Loucy (cell line): Measurements from ENCODE around the gene G6PD.

Experiments
- H2AFZ ChIP-seq: fragments of 200-600 bp; sonication (generic); 2 replicates; pipeline ENCODE4 v1.6.0; 2016; ENCODE audit warnings: antibody characterized with exemption, mild to moderate bottlenecking, low read length, moderate library complexity
- H3F3A ChIP-seq: fragments of 200-600 bp; 2 replicates; pipeline ENCODE4 v1.6.0; 2016; ENCODE audit warnings: antibody characterized with exemption, low read depth, mild to moderate bottlenecking
- H3K27me3 ChIP-seq: fragments of 200-600 bp; sonication (generic); 2 replicates; pipeline ENCODE4 v1.6.1; 2014; ENCODE audit warnings: low read length, mild to moderate bottlenecking; ENCODE audit not compliant: insufficient read depth, poor library complexity, severe bottlenecking
- H3K36me3 ChIP-seq: fragments of 200-600 bp; sonication (generic); 2 replicates; pipeline ENCODE4 v1.6.1; 2016; ENCODE audit warnings: low read length; ENCODE audit not compliant: insufficient read depth
- H3K4me1 ChIP-seq: fragments of 200-600 bp; sonication (generic); 2 replicates; pipeline ENCODE4 v1.5.1; 2014; ENCODE audit warnings: low read length, mild to moderate bottlenecking; ENCODE audit not compliant: insufficient read depth, poor library complexity, severe bottlenecking
- H3K4me2 ChIP-seq: fragments of 200-600 bp; sonication (generic); 2 replicates; pipeline ENCODE4 v1.6.0; 2014; ENCODE audit warnings: antibody characterized with exemption, low read length, low read depth, mild to moderate bottlenecking; ENCODE audit not compliant: poor library complexity, severe bottlenecking
- H3K4me3 ChIP-seq: fragments of 200-600 bp; sonication (generic); 2 replicates; pipeline ENCODE4 v1.5.1; 2014; ENCODE audit warnings: low read length, mild to moderate bottlenecking, mixed read lengths; ENCODE audit not compliant: poor library complexity, severe bottlenecking
- H3K79me2 ChIP-seq: fragments of 200-600 bp; sonication (generic); 2 replicates; pipeline ENCODE4 v1.6.1; 2014; ENCODE audit warnings: low read length; ENCODE audit not compliant: insufficient read depth
- H3K9ac ChIP-seq: fragments of 200-600 bp; sonication (generic); 2 replicates; pipeline ENCODE4 v1.6.0; 2014; ENCODE audit warnings: mild to moderate bottlenecking, low read depth, low read length, moderate library complexity; ENCODE audit not compliant: poor library complexity, severe bottlenecking
- H3K9me2 ChIP-seq: fragments of 200-600 bp; sonication (generic); replicated peaks from 2 replicates; pipeline ENCODE4 v1.6.1; 2016; ENCODE audit warnings: low read depth, low read length, mixed read lengths
- H3K9me3 ChIP-seq: fragments of 200-600 bp; sonication (generic); 2 replicates; pipeline ENCODE4 v1.6.1; 2014; ENCODE audit warnings: mild to moderate bottlenecking, antibody characterized with exemption, low read length, low read depth; ENCODE audit not compliant: insufficient read depth
- H4K20me1 ChIP-seq: fragments of 200-600 bp; sonication (generic); 2 replicates; pipeline ENCODE4 v1.6.0; 2014; ENCODE audit warnings: antibody characterized with exemption, low read length, mild to moderate bottlenecking; ENCODE audit not compliant: insufficient read depth, poor library complexity, severe bottlenecking
- EZH2phosphoT487 ChIP-seq: fragments of 200-600 bp; IDR thresholded peaks from 2 replicates; pipeline ENCODE4 v1.6.1; 2018; ENCODE audit warnings: antibody characterized with exemption, mild to moderate bottlenecking, moderate library complexity, borderline replicate concordance
- TF ChIP-seq, protein P1 (sequence below): fragments of 200-600 bp; sonication (generic); conservative IDR thresholded peaks from 2 replicates; pipeline ENCODE4 v1.5.1; 2014; ENCODE audit warnings: mild to moderate bottlenecking, antibody characterized with exemption, low read length

Gene G6PD

DNA sequence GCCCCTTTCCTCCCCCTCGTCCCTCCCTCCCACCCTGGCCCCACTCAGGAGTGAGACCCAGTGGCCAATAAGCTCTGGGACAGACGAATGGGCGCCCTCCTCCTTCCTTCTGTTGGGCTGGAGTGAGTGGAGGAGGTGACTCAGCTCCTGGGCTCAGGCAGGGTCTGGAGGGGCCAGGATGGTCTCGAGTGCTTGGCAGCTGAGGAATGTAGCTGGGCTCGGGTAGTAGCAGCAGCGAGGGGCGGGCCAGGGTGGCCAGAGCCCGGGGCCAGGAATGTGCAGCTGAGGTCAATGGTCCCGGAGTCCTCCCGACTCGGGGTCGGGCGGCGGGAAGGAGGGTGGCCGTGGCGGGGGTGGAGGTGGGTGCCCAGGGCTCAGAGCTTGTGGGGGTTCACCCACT is 15.0 kb downstream of the G6PD start:
- Histone ChIP-seq H3K4me1 (peaks cover 6% of the 10 kb centered on the region), H3K27me3 (no peaks in the 10 kb centered on the region), H3F3A (no peaks in the 10 kb centered on the region), H3K9me3 (no peaks in the 10 kb centered on the region), H2AFZ (no peak overlapping the region), H3K4me2 (no peak overlapping the region), H3K36me3 (peaks cover 31% of the 10 kb centered on the region; the same call in 1 of the 2 replicates), H3K79me2 (no peaks in the 10 kb centered on the region), H3K4me3 (no peak overlapping the region), H3K9me2 (no peaks in the 10 kb centered on the region), H3K9ac (no peak overlapping the region), H4K20me1 (no peaks in the 10 kb centered on the region)
- TF ChIP-seq, protein P1, sequence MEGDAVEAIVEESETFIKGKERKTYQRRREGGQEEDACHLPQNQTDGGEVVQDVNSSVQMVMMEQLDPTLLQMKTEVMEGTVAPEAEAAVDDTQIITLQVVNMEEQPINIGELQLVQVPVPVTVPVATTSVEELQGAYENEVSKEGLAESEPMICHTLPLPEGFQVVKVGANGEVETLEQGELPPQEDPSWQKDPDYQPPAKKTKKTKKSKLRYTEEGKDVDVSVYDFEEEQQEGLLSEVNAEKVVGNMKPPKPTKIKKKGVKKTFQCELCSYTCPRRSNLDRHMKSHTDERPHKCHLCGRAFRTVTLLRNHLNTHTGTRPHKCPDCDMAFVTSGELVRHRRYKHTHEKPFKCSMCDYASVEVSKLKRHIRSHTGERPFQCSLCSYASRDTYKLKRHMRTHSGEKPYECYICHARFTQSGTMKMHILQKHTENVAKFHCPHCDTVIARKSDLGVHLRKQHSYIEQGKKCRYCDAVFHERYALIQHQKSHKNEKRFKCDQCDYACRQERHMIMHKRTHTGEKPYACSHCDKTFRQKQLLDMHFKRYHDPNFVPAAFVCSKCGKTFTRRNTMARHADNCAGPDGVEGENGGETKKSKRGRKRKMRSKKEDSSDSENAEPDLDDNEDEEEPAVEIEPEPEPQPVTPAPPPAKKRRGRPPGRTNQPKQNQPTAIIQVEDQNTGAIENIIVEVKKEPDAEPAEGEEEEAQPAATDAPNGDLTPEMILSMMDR, result no peak
- no peak for TF ChIP-seq EZH2phosphoT487

DNA sequence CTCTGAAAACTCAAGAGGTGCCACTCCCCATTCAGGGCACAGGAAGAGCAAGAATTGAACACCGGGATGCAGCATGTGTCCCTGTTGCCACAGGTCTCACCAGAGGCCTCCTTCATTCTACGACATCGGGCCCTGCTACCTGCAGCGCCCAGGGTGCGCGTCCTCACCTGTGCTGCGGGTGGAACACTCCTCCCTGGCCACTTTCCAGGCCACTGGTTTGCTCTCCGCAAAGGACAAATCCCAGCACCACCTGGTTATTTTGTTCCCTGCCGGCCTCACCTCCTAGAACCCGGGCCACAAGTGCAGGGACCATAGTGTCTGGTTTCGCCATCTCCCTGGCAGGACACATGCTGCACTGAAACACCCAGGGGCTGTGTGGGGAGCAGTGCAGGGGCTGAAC is 16.4 kb downstream of the G6PD start:
- H3K4me2 ChIP-seq, result no peak overlapping the region
- H3K79me2 ChIP-seq, result no peaks in the 10 kb centered on the region
- H3F3A ChIP-seq, result no peaks in the 10 kb centered on the region
- peaks cover 17% of the 10 kb centered on the region for H3K4me1 ChIP-seq
- H3K9ac ChIP-seq, result no peak overlapping the region
- no peaks in the 10 kb centered on the region for H4K20me1 ChIP-seq
- no peaks in the 10 kb centered on the region for H3K9me2 ChIP-seq
- no peak overlapping the region for H3K4me3 ChIP-seq
- no peaks in the 10 kb centered on the region for H3K9me3 ChIP-seq
- no peaks in the 10 kb centered on the region for H3K27me3 ChIP-seq
- peaks cover 28% of the 10 kb centered on the region; the same call in 1 of the 2 replicates for H3K36me3 ChIP-seq
- no peak overlapping the region for H2AFZ ChIP-seq
- TF ChIP-seq EZH2phosphoT487, result no peak
- TF ChIP-seq, protein P1, result no peak

DNA sequence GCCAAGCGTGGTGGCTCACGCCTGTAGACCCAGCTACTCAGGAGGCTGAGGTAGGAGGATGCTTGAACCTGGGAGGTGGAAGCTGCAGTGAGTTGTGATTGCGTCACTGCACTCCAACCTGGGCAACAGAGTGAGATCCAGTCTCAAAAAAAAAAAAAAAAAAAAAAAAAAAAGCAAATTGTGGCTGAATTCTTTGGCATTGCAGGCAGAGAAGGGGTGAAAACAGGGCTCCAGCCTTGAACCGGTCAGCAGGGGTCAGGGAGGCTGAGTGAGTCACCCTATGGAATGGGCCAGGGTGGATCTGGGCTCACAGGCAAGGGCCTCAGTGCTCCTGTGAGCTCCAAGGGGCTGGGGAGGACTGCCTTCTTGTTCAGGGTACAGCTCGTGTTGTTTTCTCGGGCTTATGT is 17.4 kb downstream of the G6PD start:
- no peak overlapping the region for H2AFZ ChIP-seq
- TF ChIP-seq, protein P1, result no peak
- no peak for TF ChIP-seq EZH2phosphoT487
- no peak overlapping the region for H3K4me2 ChIP-seq
- no peaks in the 10 kb centered on the region for H4K20me1 ChIP-seq
- H3K36me3 ChIP-seq, result peaks cover 19% of the 10 kb centered on the region; the same call in 1 of the 2 replicates
- H3F3A ChIP-seq, result no peaks in the 10 kb centered on the region
- H3K9me2 ChIP-seq, result no peaks in the 10 kb centered on the region
- H3K9ac ChIP-seq, result no peak overlapping the region
- peaks cover 17% of the 10 kb centered on the region for H3K4me1 ChIP-seq
- H3K9me3 ChIP-seq, result no peaks in the 10 kb centered on the region
- H3K4me3 ChIP-seq, result no peak overlapping the region
- H3K79me2 ChIP-seq, result no peaks in the 10 kb centered on the region
- no peaks in the 10 kb centered on the region for H3K27me3 ChIP-seq
